Measurements from ENCODE around the gene CNTN4. TPM values are rescaled to one million over a fixed set of nuclear protein-coding genes. Genes with fewer than 3 reads are reported as not detected.

The CNTN4 gene
- total RNA-seq, 1 donor from 2014 or later, result 22.1 TPM

DNA sequence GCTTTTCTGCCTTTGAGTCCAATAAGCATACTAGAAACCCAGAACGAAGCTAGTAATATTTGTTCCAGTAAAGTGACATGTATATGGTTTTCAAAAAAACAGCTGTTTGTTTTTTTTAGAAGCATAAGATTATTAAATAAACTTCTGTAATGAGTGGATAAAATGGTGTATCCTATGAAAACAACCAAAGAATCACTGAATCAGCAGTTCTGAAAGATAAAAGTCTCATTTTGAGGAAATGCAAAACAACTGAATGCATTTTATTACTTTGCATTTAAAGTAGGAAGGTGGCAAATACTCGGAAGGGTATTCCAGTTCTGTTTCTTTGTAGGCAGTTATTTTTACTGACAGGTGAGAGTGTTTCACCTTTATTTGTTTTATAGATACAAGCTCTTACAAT lies 107.0 kb downstream of the CNTN4 start:
- no peak for DNase-seq (ENCODE audit: extremely low spot score in 2 of 2)
- intact Hi-C loops (cut with DNase I), result loop anchor here (5.0 kb wide), 1 partner anchor 1467 kb away; no protein-coding TSS in a partner anchor
- H3K4me3 ChIP-seq, result no peak overlapping the region
- H3K4me1 ChIP-seq, result no peaks in the 10 kb centered on the region
- no peak for TF ChIP-seq POLR2A (IDR thresholded peaks at IDR 0.05)
- no peak for TF ChIP-seq CTCF (IDR thresholded peaks at IDR 0.05)
- TF ChIP-seq POLR2AphosphoS5 (IDR thresholded peaks at IDR 0.05; ENCODE audit: insufficient read depth in 1 of 2, low read depth in 1 of 2), result no peak
- H3K36me3 ChIP-seq, result no peaks in the 10 kb centered on the region
- H3K27ac ChIP-seq, result no peak overlapping the region
- H3K9me3 ChIP-seq, result no peaks in the 10 kb centered on the region
- H3K27me3 ChIP-seq, result no peaks in the 10 kb centered on the region

- Histone ChIP-seq H3K9me3 (no peaks in the 10 kb centered on the region), H3K27me3 (no peaks in the 10 kb centered on the region)
- intact Hi-C loops (cut with DNase I), result loop anchor here (5.0 kb wide), 1 partner anchor 1466 kb away; no protein-coding TSS in a partner anchor
Observed at GRCh38 chr3:2206536-2206935, 107.9 kb downstream of the CNTN4 start.

DNA sequence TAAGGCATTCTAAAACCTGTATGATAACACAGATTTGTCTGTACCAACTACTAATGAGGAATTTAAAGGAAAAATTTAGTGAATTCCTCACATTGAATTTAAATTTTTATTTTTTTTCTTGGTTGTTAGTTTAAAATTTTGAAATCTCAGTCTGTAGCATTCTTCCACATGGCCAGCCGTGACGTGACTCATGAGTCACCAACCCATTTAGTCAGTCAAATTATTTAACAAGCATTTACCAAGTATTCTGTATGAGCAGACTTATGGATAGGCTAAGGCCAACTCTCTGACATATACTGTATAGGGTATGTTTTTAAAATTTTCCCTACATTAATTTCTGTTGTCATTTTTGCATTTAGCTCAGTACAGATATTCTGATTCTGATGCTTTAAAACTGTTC lies 112.9 kb downstream of the CNTN4 start:
- no peaks in the 10 kb centered on the region for H3K9me3 ChIP-seq
- no peaks in the 10 kb centered on the region for H3K36me3 ChIP-seq
- intact Hi-C loops (cut with DNase I), result no loop called here
- no peaks in the 10 kb centered on the region for H3K4me1 ChIP-seq
- DNase-seq (ENCODE audit: extremely low spot score in 2 of 2), result no peak
- TF ChIP-seq POLR2AphosphoS5 (IDR thresholded peaks at IDR 0.05; ENCODE audit: insufficient read depth in 1 of 2, low read depth in 1 of 2) (no peak), CTCF (IDR thresholded peaks at IDR 0.05) (no peak), POLR2A (IDR thresholded peaks at IDR 0.05) (no peak)
- no peak overlapping the region for H3K27ac ChIP-seq
- H3K4me3 ChIP-seq, result no peak overlapping the region
- H3K27me3 ChIP-seq, result no peaks in the 10 kb centered on the region

More at GRCh38 chr3:2206536-2206935, 107.9 kb downstream of the CNTN4 start:
- H3K4me1 ChIP-seq, result no peaks in the 10 kb centered on the region
- no peak overlapping the region for H3K4me3 ChIP-seq
- no peaks in the 10 kb centered on the region for H3K36me3 ChIP-seq
- no peak for TF ChIP-seq POLR2AphosphoS5 (IDR thresholded peaks at IDR 0.05; ENCODE audit: insufficient read depth in 1 of 2, low read depth in 1 of 2)
- TF ChIP-seq CTCF (IDR thresholded peaks at IDR 0.05), result no peak
- TF ChIP-seq POLR2A (IDR thresholded peaks at IDR 0.05), result no peak
- DNase-seq (ENCODE audit: extremely low spot score in 2 of 2), result no peak
- no peak overlapping the region for H3K27ac ChIP-seq

GRCh38 chr3:2212206-2212605 lies 113.5 kb downstream of the CNTN4 start:
- intact Hi-C loops (cut with DNase I), result no loop called here
- TF ChIP-seq POLR2A (IDR thresholded peaks at IDR 0.05) (no peak), POLR2AphosphoS5 (IDR thresholded peaks at IDR 0.05; ENCODE audit: insufficient read depth in 1 of 2, low read depth in 1 of 2) (no peak), CTCF (IDR thresholded peaks at IDR 0.05) (no peak)
- no peak overlapping the region for H3K27ac ChIP-seq

GRCh38 chr3:2218375-2218774 lies 119.7 kb downstream of the CNTN4 start:
- intact Hi-C loops (cut with DNase I), result no loop called here
- Histone ChIP-seq H3K36me3 (no peaks in the 10 kb centered on the region), H3K27me3 (no peaks in the 10 kb centered on the region), H3K27ac (no peak overlapping the region), H3K9me3 (no peaks in the 10 kb centered on the region), H3K4me3 (no peak overlapping the region), H3K4me1 (no peaks in the 10 kb centered on the region)
- no peak for DNase-seq (ENCODE audit: extremely low spot score in 2 of 2)
- TF ChIP-seq POLR2A (IDR thresholded peaks at IDR 0.05) (no peak), POLR2AphosphoS5 (IDR thresholded peaks at IDR 0.05; ENCODE audit: insufficient read depth in 1 of 2, low read depth in 1 of 2) (no peak), CTCF (IDR thresholded peaks at IDR 0.05) (no peak)

More at GRCh38 chr3:2212206-2212605, 113.5 kb downstream of the CNTN4 start:
- Histone ChIP-seq H3K9me3 (no peaks in the 10 kb centered on the region), H3K4me1 (no peaks in the 10 kb centered on the region), H3K4me3 (no peak overlapping the region), H3K36me3 (no peaks in the 10 kb centered on the region), H3K27me3 (no peaks in the 10 kb centered on the region)
- DNase-seq (ENCODE audit: extremely low spot score in 2 of 2), result no peak

Data from vagina (tissue), 2 donors.